ENCODE results near the gene SERPINA3. TPM values are rescaled to one million over a fixed set of nuclear protein-coding genes. Genes with fewer than 3 reads are reported as not detected.

SERPINA3 gene
- total and polyA plus RNA-seq, 9 donors, result 49.6 to 291 (median 224) TPM

GRCh38 chr14:94596361-94596760 is 15.8 kb upstream of the SERPINA3 start:
- peak in 1 of 5 donors; percentile 19 for DNase-seq
- Histone ChIP-seq H3K4me1 (ENCODE audit: insufficient read depth) (peaks cover 37% of the 10 kb centered on the region), H3K4me3 (no peak overlapping the region), H3K27ac (no peak overlapping the region), H3K9me3 (no peaks in the 10 kb centered on the region), H3K27me3 (no peaks in the 10 kb centered on the region), H3K36me3 (no peaks in the 10 kb centered on the region)
- intact Hi-C loops (cut with DNase I), result no loop called here
- 88 to 97% (median 93%) methylated on average over 9 of the region's 9 CpGs for WGBS, 3 donors
- no peak for TF ChIP-seq POLR2A (IDR thresholded peaks at IDR 0.05)
- no peak for TF ChIP-seq CTCF (IDR thresholded peaks at IDR 0.05)

GRCh38 chr14:94597788-94598187 is 14.4 kb upstream of the SERPINA3 start:
- intact Hi-C loops (cut with DNase I), result no loop called here
- WGBS, 3 donors, result 85 to 98% (median 87%) methylated on average over 5 of the region's 5 CpGs
- TF ChIP-seq CTCF (IDR thresholded peaks at IDR 0.05) (no peak), EP300 (IDR thresholded peaks at IDR 0.05) (no peak), POLR2A (IDR thresholded peaks at IDR 0.05) (no peak)
- peaks cover 44% of the 10 kb centered on the region for H3K4me1 ChIP-seq (ENCODE audit: insufficient read depth)
- DNase-seq, result peak in 1 of 5 donors; percentile 26
- no peak overlapping the region for H3K27ac ChIP-seq
- no peaks in the 10 kb centered on the region for H3K9me3 ChIP-seq
- H3K27me3 ChIP-seq, result no peaks in the 10 kb centered on the region
- H3K36me3 ChIP-seq, result no peaks in the 10 kb centered on the region
- no peak overlapping the region for H3K4me3 ChIP-seq

- H3K36me3 ChIP-seq, result no peaks in the 10 kb centered on the region
These were observed 13.7 kb upstream of the SERPINA3 start for GRCh38 chr14:94598506-94598815.

GRCh38 chr14:94598816-94599655 is 13.2 kb upstream of the SERPINA3 start:
- H3K27me3 ChIP-seq, result no peaks in the 10 kb centered on the region
- 49 to 59% (median 53%) methylated on average over 11 of the region's 11 CpGs for WGBS, 3 donors
- TF ChIP-seq EP300 (IDR thresholded peaks at IDR 0.05), result peak; percentile 81
- TF ChIP-seq POLR2A (IDR thresholded peaks at IDR 0.05), result no peak
- TF ChIP-seq CTCF (IDR thresholded peaks at IDR 0.05), result peak in 1 of 3 donors; percentile 31
- intact Hi-C loops (cut with DNase I), result no loop called here
- no peaks in the 10 kb centered on the region for H3K36me3 ChIP-seq
- H3K4me3 ChIP-seq, result no peak overlapping the region
- H3K27ac ChIP-seq, result peak overlapping the region; percentile 70 to 86
- H3K4me1 ChIP-seq (ENCODE audit: insufficient read depth), result peaks cover 40% of the 10 kb centered on the region
- no peaks in the 10 kb centered on the region for H3K9me3 ChIP-seq
- peak; percentile 81 to 90 (median 86) for DNase-seq

More at GRCh38 chr14:94598506-94598815, 13.7 kb upstream of the SERPINA3 start:
- peak in 1 of 5 donors; percentile 29 for DNase-seq
- peaks cover 46% of the 10 kb centered on the region for H3K4me1 ChIP-seq (ENCODE audit: insufficient read depth)
- peak overlapping the region; percentile 70 to 86 for H3K27ac ChIP-seq
- H3K27me3 ChIP-seq, result no peaks in the 10 kb centered on the region
- WGBS, 3 donors, result 42 to 50% (median 49%) methylated on average over 7 of the region's 7 CpGs
- H3K4me3 ChIP-seq, result no peak overlapping the region
- intact Hi-C loops (cut with DNase I), result no loop called here
- H3K9me3 ChIP-seq, result no peaks in the 10 kb centered on the region
- no peak for TF ChIP-seq CTCF (IDR thresholded peaks at IDR 0.05)
- TF ChIP-seq EP300 (IDR thresholded peaks at IDR 0.05), result no peak
- no peak for TF ChIP-seq POLR2A (IDR thresholded peaks at IDR 0.05)

Data from ovary (tissue), 9 donors.